Activated T-cell treated with anti-CD3 and anti-CD28 coated beads, Interleukin-2, amount 50 U/mL, for 1 hour (primary cell): ENCODE results near the gene C1R.
"Not testable (repeated sequence)": the region's sequence is repeated elsewhere in the genome, so short reads cannot be mapped to it uniquely, and the experiment has no call there.

Experiments
- DNase-seq: peaks from one replicate; pipeline ENCODE4 v3.0.0-alpha.2; 2020

The C1R gene

GRCh38 chr12:7065073-7065623, 27.1 kb downstream of the C1R start:
- no peak for DNase-seq

GRCh38 chr12:7064516-7064915, 27.7 kb downstream of the C1R start:
- DNase-seq = no peak

- DNase-seq = no peak
Measured at GRCh38 chr12:7061596-7061995, 30.6 kb downstream of the C1R start.

- DNase-seq = no peak
Measured at GRCh38 chr12:7061138-7061537, 31.1 kb downstream of the C1R start.

GRCh38 chr12:7060353-7060954, 31.8 kb downstream of the C1R start, which contains the start of gene C1S:
C1S (plus strand) TSS chr12:7060718; CDS start chr12:7061913, 1,195 bp downstream.
- DNase-seq = no peak

GRCh38 chr12:7059780-7060179, 32.5 kb downstream of the C1R start:
- no peak for DNase-seq

- DNase-seq = no peak
Measured at GRCh38 chr12:7058850-7059395, 33.3 kb downstream of the C1R start.

- no peak for DNase-seq
Measured at GRCh38 chr12:7058163-7058845, 33.9 kb downstream of the C1R start.

GRCh38 chr12:7055736-7056135, 36.5 kb downstream of the C1R start:
- DNase-seq = not testable (repeated sequence)

GRCh38 chr12:7054925-7055324, 37.3 kb downstream of the C1R start:
- DNase-seq = no peak

- DNase-seq = not testable (repeated sequence)
Measured at GRCh38 chr12:7049973-7050372, 42.3 kb downstream of the C1R start.

GRCh38 chr12:7049445-7049951, 42.7 kb downstream of the C1R start:
- DNase-seq = not testable (repeated sequence)

- DNase-seq = no peak
Measured at GRCh38 chr12:7047306-7047705, 44.9 kb downstream of the C1R start.

GRCh38 chr12:7046383-7047105, 45.7 kb downstream of the C1R start:
- no peak for DNase-seq

- DNase-seq = no peak
Measured at GRCh38 chr12:7045913-7046312, 46.3 kb downstream of the C1R start.

- DNase-seq = no peak
Measured at GRCh38 chr12:7042842-7043241, 49.4 kb downstream of the C1R start.

- DNase-seq = no peak
Measured at GRCh38 chr12:7039403-7039802, 52.8 kb downstream of the C1R start.

GRCh38 chr12:7038591-7038990, 53.7 kb downstream of the C1R start:
- DNase-seq = no peak

GRCh38 chr12:7037411-7037810, 54.8 kb downstream of the C1R start:
- not testable (repeated sequence) for DNase-seq

GRCh38 chr12:7035463-7035862, 56.8 kb downstream of the C1R start:
- no peak for DNase-seq

GRCh38 chr12:7034464-7034863, 57.8 kb downstream of the C1R start:
- no peak for DNase-seq

- DNase-seq = no peak
Measured at GRCh38 chr12:7032990-7033389, 59.3 kb downstream of the C1R start.

- DNase-seq = no peak
Measured at GRCh38 chr12:7031306-7031705, 60.9 kb downstream of the C1R start.
